K562 (cell line): Measurements from ENCODE around the gene MMGT1. TPM values are rescaled to one million over a fixed set of nuclear protein-coding genes. Genes with fewer than 3 reads are reported as not detected.

Experiments
- ATAC-seq: fragments of 200-7000 bp; cut with Tn5 transposase; 3 replicates; pipeline ENCODE4 v1.9.1; 2020; ENCODE audit warnings: moderate library complexity
- BruUV-seq: library from RNA; stranded (reverse); fragments of 400-500 nt; replicated peaks from 2 replicates; lab custom pipeline; 2021; lab: Mats Ljungman, UMichigan
- CTCF ChIA-PET: fragments of 300-600 bp; formaldehyde crosslinking; extraction: SDS; loops from one replicate; lab custom pipeline; 2021; ENCODE audit warnings: low intra/inter-chr PET ratio; lab: Yijun Ruan, JAX
- POLR2A ChIA-PET: fragments of 300-600, 350-650 bp; sonication (Branson Sonifier 250); formaldehyde crosslinking; extraction: SDS; loops from one replicate; lab custom pipeline; 2021; ENCODE audit warnings: antibody characterized with exemption, inconsistent platforms; lab: Yijun Ruan, JAX
- DNase-seq, 4 experiments: peaks; one replicate each; pipeline versions ENCODE4 v3.0.0 to v3.0.0-alpha.2; 2011 to 2018; ENCODE audit warnings: low spot score in 3 of 4, mixed read lengths in 3 of 4; ENCODE audit errors: extremely low read depth in 1 of 4
- FAIRE-seq: peaks from 2 replicates; lab custom pipeline; 2011; peaks lifted over from hg19 to GRCh38; lab: Jason Lieb, UNC
- H2AFZ ChIP-seq: 2 replicates; pipeline ENCODE4 v1.6.0; 2011; ENCODE audit warnings: low read depth, low read length, control low read depth, inconsistent platforms
- H3K27ac ChIP-seq: fragments of 200-600 bp; 3 replicates; pipeline ENCODE4 v1.8.0; 2011; ENCODE audit warnings: low read depth, mild to moderate bottlenecking, control low read depth, inconsistent platforms, low read length, moderate library complexity, mixed read lengths; ENCODE audit errors: extremely low read depth
- H3K27me3 ChIP-seq, 2 experiments: fragments of 300-600 bp in 1 of 2; 2 replicates in 1 of 2; 3 replicates in 1 of 2; pipeline versions ENCODE4 v1.6.0 to v1.8.0; 2011; ENCODE audit warnings: inconsistent platforms in 2 of 2, low read length in 2 of 2, mild to moderate bottlenecking in 1 of 2, mixed read lengths in 1 of 2, moderate library complexity in 1 of 2; ENCODE audit not compliant: control insufficient read depth in 2 of 2, insufficient read depth in 2 of 2
- H3K36me3 ChIP-seq: fragments of 300-600 bp; 3 replicates; pipeline ENCODE4 v1.8.0; 2011; ENCODE audit warnings: mild to moderate bottlenecking, low read length, inconsistent platforms; ENCODE audit not compliant: control insufficient read depth, insufficient read depth
- H3K4me1 ChIP-seq, 2 experiments: fragments of 200-600 bp in 1 of 2; replicated peaks in 1 of 2; 2 replicates in 1 of 2; 3 replicates in 1 of 2; pipeline versions ENCODE4 v1.5.1 to v1.8.0; 2011; ENCODE audit warnings: inconsistent platforms in 2 of 2, low read length in 2 of 2, mild to moderate bottlenecking in 1 of 2, mixed read lengths in 1 of 2, moderate library complexity in 1 of 2; ENCODE audit not compliant: control insufficient read depth in 2 of 2, insufficient read depth in 2 of 2
- H3K4me2 ChIP-seq: 2 replicates; pipeline ENCODE4 v1.6.1; 2011; ENCODE audit warnings: low read length, control low read depth, inconsistent platforms, mixed read lengths; ENCODE audit not compliant: insufficient read depth
- H3K4me3 ChIP-seq: fragments of 200-600 bp; sonication (generic), shearing (Covaris generic); 2 replicates; pipeline ENCODE4 v1.5.1; 2016; ENCODE audit warnings: control low read depth, inconsistent platforms
- H3K79me2 ChIP-seq: fragments of 200-600 bp; 3 replicates; pipeline ENCODE4 v1.8.0; 2011; ENCODE audit warnings: low read length, inconsistent platforms; ENCODE audit not compliant: control insufficient read depth, insufficient read depth
- H3K9ac ChIP-seq, 2 experiments: 2 replicates each; pipeline versions ENCODE4 v1.6.0 to v1.6.1; 2011; ENCODE audit warnings: low read depth in 2 of 2, low read length in 2 of 2, control low read depth in 1 of 2, inconsistent platforms in 1 of 2, mild to moderate bottlenecking in 1 of 2, mixed read lengths in 1 of 2; ENCODE audit not compliant: insufficient read depth in 1 of 2
- H3K9me1 ChIP-seq: one replicate; pipeline ENCODE4 v1.6.0; 2011; ENCODE audit warnings: inconsistent platforms, mild to moderate bottlenecking, low read length, moderate library complexity; ENCODE audit not compliant: control insufficient read depth, insufficient read depth
- H3K9me3 ChIP-seq: replicated peaks from 2 replicates; pipeline ENCODE4 v1.5.1; 2011; ENCODE audit warnings: low read depth, low read length, inconsistent platforms; ENCODE audit not compliant: control insufficient read depth, insufficient read depth
- H4K20me1 ChIP-seq: replicated peaks from 2 replicates; pipeline ENCODE4 v1.6.1; 2011; ENCODE audit warnings: low read length, inconsistent platforms, mixed read lengths; ENCODE audit not compliant: control insufficient read depth, insufficient read depth
- AFF1 ChIP-seq, 2 experiments: fragments of 450-650 bp; IDR thresholded peaks; 2 replicates each; pipeline ENCODE4 v1.6.1; 2018; ENCODE audit warnings: mild to moderate bottlenecking in 2 of 2, low read depth in 1 of 2; ENCODE audit not compliant: partially characterized antibody in 2 of 2
- CBX5 ChIP-seq: IDR thresholded peaks from 2 replicates; pipeline ENCODE4 v1.6.1; 2014; ENCODE audit warnings: low read depth, borderline replicate concordance
- CREB1 ChIP-seq, 2 experiments: sonication (generic) in 1 of 2; formaldehyde crosslinking in 1 of 2; IDR thresholded peaks; 2 replicates each; pipeline versions ENCODE4 v1.6.1 to v1.8.0; 2012 to 2022; ENCODE audit warnings: inconsistent platforms in 1 of 2, mild to moderate bottlenecking in 1 of 2, missing genetic modification reagents in 1 of 2, moderate library complexity in 1 of 2
- CTBP1 ChIP-seq: fragments of 450-650 bp; IDR thresholded peaks from 2 replicates; pipeline ENCODE4 v1.6.1; 2016; ENCODE audit warnings: borderline replicate concordance
- JUND ChIP-seq, 2 experiments: IDR thresholded peaks; 2 replicates in 1 of 2; 3 replicates in 1 of 2; pipeline ENCODE4 v1.6.1; 2011; ENCODE audit warnings: borderline replicate concordance in 2 of 2, low read depth in 2 of 2, low read length in 2 of 2, improper control_type of control experiment in 1 of 2, missing biosample characterization in 1 of 2, missing genetic modification characterization in 1 of 2, missing genetic modification reagents in 1 of 2
- NBN ChIP-seq: fragments of 450-650 bp; IDR thresholded peaks from 2 replicates; pipeline ENCODE4 v1.6.1; 2016; ENCODE audit warnings: low read depth, mild to moderate bottlenecking
- NCOA2 ChIP-seq, 2 experiments: fragments of 450-650 bp; IDR thresholded peaks; 2 replicates each; pipeline ENCODE4 v1.6.1; 2018; ENCODE audit warnings: mild to moderate bottlenecking in 2 of 2, moderate library complexity in 1 of 2; ENCODE audit not compliant: partially characterized antibody in 2 of 2
- NONO ChIP-seq, 2 experiments: fragments of 200-400 bp in 1 of 2; fragments of 450-650 bp in 1 of 2; formaldehyde crosslinking in 1 of 2; IDR thresholded peaks; 2 replicates each; pipeline ENCODE4 v1.6.1; 2017; ENCODE audit warnings: low read depth in 2 of 2, mild to moderate bottlenecking in 2 of 2, moderate library complexity in 2 of 2, low read length in 1 of 2
- PKNOX1 ChIP-seq: fragments of 450-650 bp; IDR thresholded peaks from 2 replicates; pipeline ENCODE4 v1.6.1; 2016
- PYGO2 ChIP-seq: fragments of 450-650 bp; IDR thresholded peaks from 2 replicates; pipeline ENCODE4 v1.6.1; 2016; ENCODE audit warnings: mild to moderate bottlenecking, missing genetic modification characterization, moderate library complexity, missing compliant biosample characterization
- RBM34 ChIP-seq: fragments of 200-400 bp; formaldehyde crosslinking; IDR thresholded peaks from 2 replicates; pipeline ENCODE4 v1.6.1; 2018; ENCODE audit warnings: low read length, borderline replicate concordance; ENCODE audit not compliant: insufficient read depth
- TFE3 ChIP-seq: fragments of 450-650 bp; formaldehyde crosslinking; IDR thresholded peaks from 2 replicates; pipeline ENCODE4 v1.4.0; 2020; ENCODE audit warnings: mild to moderate bottlenecking, mixed read lengths
- ZNF644 ChIP-seq: fragments of 200-800 bp; sonication (Bioruptor generic); IDR thresholded peaks from 2 replicates; pipeline ENCODE4 v1.6.1; 2016; ENCODE audit warnings: low read depth, missing genetic modification characterization, missing compliant biosample characterization
- WGBS: fragments of 100-300 bp; shearing (Covaris generic); methylation state at CpG from one replicate; pipeline ENCODE4 v1.1.6; 2016; ENCODE audit warnings: low coverage, mixed read lengths; ENCODE audit not compliant: insufficient coverage; ENCODE audit errors: missing lambda C conversion rate; 5-methylcytosine and 5-hydroxymethylcytosine counted together
- in situ Hi-C: fragments of 300-500 bp; cut with MboI; formaldehyde crosslinking; loops from 4 replicates; pipeline ENCODE4 v1.15.0; 2018; ENCODE audit warnings: inconsistent platforms, mixed read lengths
- intact Hi-C: fragments of 100-400 bp; cut with micrococcal nuclease; formaldehyde crosslinking; loops from 2 replicates; pipeline ENCODE4 v1.14.2; 2022
- polyA plus RNA-seq, 8 experiments: library from polyadenylated mRNA; depleted of rRNA in 4 of 8; stranded (reverse) in 5 of 8; unstranded in 3 of 8; fragments of >200 nt; fragmentation: Nextera tagmentation in 2 of 8; fragmentation: Illumina TruSeq in 1 of 8; extraction: Ambion mirVana in 2 of 8; extraction: Trizol in 1 of 8; gene quantifications; 2 replicates each; pipeline versions ENCODE4 v1.2.1 to v1.2.3, GENCODE V29; 2011 to 2014; ENCODE audit warnings: inconsistent platforms in 1 of 8, missing spikeins in 1 of 8
- total RNA-seq, 7 experiments: library from RNA; depleted of rRNA in 6 of 7; stranded (reverse); fragments of >200 nt in 6 of 7; fragmentation: Illumina TruSeq in 2 of 7; extraction: Trizol in 2 of 7; gene quantifications; 2 replicates each; pipeline versions ENCODE4 v1.2.1 to v1.2.3, GENCODE V29; 2011 to 2021; ENCODE audit warnings: low replicate concordance in 1 of 7

Gene MMGT1
- total and polyA plus RNA-seq, 9 of the 15 experiments (the other 6 are each of a cell fraction or from before 2014, with no cell fraction given) = 11.3 to 25.4 (median 22.5) TPM

- no peaks in the 10 kb centered on the region for H3K9me1 ChIP-seq
- peaks cover 4 to 12% of the 10 kb centered on the region in 2 experiments; a peak in 3 of 5 replicates for H3K4me1 ChIP-seq
- no peak overlapping the region for H2AFZ ChIP-seq
- POLR2A ChIA-PET = interaction anchor here (0.6 to 1.0 kb wide), 3 partner anchors 19 to 519 kb away, joined by 3 to 5 read pairs (median 3); partner anchors contain the start of genes CT45A10 and SAGE1
- no TSS peak for BruUV-seq
- H3K9ac ChIP-seq = no peak overlapping the region; a peak in 1 of 4 replicates
- H3K27ac ChIP-seq = no peak overlapping the region; the same call in 2 of the 3 replicates
- no peaks in the 10 kb centered on the region for H3K9me3 ChIP-seq
- peak; percentile 91 for ATAC-seq
- FAIRE-seq = peak; percentile 92
- 3% methylated on average over 5 of the region's 5 CpGs for WGBS
- no peak overlapping the region for H3K4me3 ChIP-seq
- in situ Hi-C loops = no loop called here
- peaks cover 30% of the 10 kb centered on the region; the same call in 2 of the 3 replicates for H3K36me3 ChIP-seq
- CTCF ChIA-PET = no interaction called here
- H3K4me2 ChIP-seq = peak overlapping the region; percentile 53
- H4K20me1 ChIP-seq = no peaks in the 10 kb centered on the region
- DNase-seq = peak; percentile 18 to 79 (median 36)
- intact Hi-C loops = no loop called here
- no peaks in the 10 kb centered on the region for H3K79me2 ChIP-seq
- H3K27me3 ChIP-seq = no peaks in the 10 kb centered on the region
- TF ChIP-seq ZNF644 (tag) (peak; percentile 86), NBN (peak; percentile 75), TFE3 (CRISPR knock-in tag) (no peak), CTBP1 (peak; percentile 90), CBX5 (no peak), PKNOX1 (peak; percentile 30; the same call in 1 of the 2 replicates), RBM34 (no peak), NCOA2 (IDR thresholded peaks at IDR 0.05; ENCODE audit: partially characterized antibody in 2 of 2) (peak; percentile 44 to 49), NONO (IDR thresholded peaks at IDR 0.05; ENCODE audit: low read depth in 2 of 2, low read length in 1 of 2) (0 out of 4 replicates have a peak, but pooled peaks of 1 of the 2 experiments have one; percentile 48), AFF1 (IDR thresholded peaks at IDR 0.05; ENCODE audit: low read depth in 1 of 2, partially characterized antibody in 2 of 2) (peak in 1 of 2 experiments; percentile 58), JUND (IDR thresholded peaks at IDR 0.05; ENCODE audit: borderline replicate concordance, low read depth, low read length) (peak; percentile 68), JUND (tag; IDR thresholded peaks at IDR 0.05; ENCODE audit: borderline replicate concordance, low read depth, low read length) (peak; percentile 40; the same call in 1 of the 3 replicates), CREB1 (IDR thresholded peaks at IDR 0.05) (peak; percentile 68; the same call in 1 of the 2 replicates), CREB1 (CRISPR knock-in tag; IDR thresholded peaks at IDR 0.05) (no peak), PYGO2 (tag) (0 out of 2 replicates have a peak, but pooled peaks have one; percentile 35)
Measured at GRCh38 chrX:135914404-135914803, 59.4 kb downstream of the MMGT1 start.
